HG02763 (cell line): ENCODE data around the gene INSYN1.

Experiments
- ATAC-seq: cut with Tn5 transposase; IDR thresholded peaks from one replicate; pipeline ENCODE4 v1.9.1; 2021; ENCODE audit warnings: mild to moderate bottlenecking, moderate library complexity; ENCODE audit not compliant: unreplicated experiment

The INSYN1 gene

GRCh38 chr15:73779974-73780373 is 26.8 kb upstream of the INSYN1 start:
- no peak for ATAC-seq

GRCh38 chr15:73777741-73778140 is 24.6 kb upstream of the INSYN1 start:
- no peak for ATAC-seq

GRCh38 chr15:73773428-73773827 is 20.3 kb upstream of the INSYN1 start:
- no peak for ATAC-seq

DNA sequence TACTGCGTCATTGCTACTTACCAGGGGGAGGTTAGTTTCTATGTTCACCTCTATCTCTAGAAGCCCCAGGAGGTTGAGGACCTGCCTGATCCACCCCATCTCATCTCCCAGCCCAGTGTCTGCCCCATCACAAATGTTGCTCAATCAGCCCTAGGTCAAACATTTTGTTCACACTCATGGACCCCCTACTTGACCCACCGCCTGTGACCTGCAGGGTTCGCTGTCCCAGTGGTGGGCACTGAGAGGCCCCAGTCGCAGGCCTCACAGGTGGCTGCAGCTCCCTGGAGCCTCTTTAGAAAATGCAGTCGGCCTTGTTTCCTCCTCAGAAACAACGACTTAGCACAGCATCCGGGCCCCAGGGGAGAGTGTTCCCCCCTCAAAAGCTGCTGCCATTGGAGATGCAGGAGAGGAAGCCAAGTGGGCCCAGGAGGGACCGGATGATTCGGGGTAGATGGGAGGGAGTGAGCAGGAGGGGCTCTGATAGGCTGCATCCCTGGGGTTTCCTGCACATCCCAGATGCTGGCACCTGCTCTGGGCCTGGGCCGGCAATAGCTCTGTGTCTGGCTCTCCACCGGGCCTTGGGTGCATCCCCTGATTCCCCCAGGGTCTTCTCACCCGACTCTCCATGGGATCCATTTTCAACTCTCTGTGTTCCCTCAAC is 18.4 kb upstream of the INSYN1 start:
- no peak for ATAC-seq

GRCh38 chr15:73770050-73770449 is 16.9 kb upstream of the INSYN1 start:
- ATAC-seq: no peak

DNA sequence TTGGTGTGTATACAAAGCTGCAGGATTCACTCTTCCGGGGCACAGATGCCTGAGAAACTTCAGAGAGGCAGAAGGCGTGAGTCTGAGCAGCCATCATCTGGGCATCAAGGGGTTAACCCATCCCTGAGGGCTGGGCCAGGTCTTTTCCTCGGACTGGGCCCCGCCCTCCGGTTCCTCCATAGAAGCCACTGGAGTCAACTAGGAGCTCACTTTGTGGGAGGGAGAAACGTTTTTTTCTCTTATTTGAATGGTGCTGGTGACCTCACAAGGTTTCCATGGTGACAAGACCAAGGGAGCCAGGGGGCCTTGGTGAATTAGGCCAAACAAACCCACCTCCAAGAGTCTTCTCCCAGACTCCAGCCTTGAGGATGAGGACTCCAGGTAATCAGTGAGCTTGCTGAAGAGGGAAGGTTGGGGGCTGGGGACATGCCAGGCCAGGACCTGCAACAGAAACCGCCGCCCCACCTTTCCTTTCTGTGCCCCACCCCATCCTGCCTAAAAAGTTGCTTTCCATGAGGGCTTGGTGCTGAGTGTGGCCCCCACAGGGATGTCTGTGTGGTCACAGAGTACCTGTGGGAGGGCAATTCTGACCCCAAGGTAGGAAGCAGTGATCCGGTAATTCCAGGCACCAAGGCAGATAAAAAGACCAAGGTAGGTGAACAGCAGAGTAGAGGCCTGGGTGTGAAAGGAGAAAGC is 14.8 kb upstream of the INSYN1 start:
- ATAC-seq: no peak

- ATAC-seq: no peak
Observed at GRCh38 chr15:73766598-73766997, 13.4 kb upstream of the INSYN1 start.

GRCh38 chr15:73765778-73766177 is 12.6 kb upstream of the INSYN1 start:
- ATAC-seq: no peak

DNA sequence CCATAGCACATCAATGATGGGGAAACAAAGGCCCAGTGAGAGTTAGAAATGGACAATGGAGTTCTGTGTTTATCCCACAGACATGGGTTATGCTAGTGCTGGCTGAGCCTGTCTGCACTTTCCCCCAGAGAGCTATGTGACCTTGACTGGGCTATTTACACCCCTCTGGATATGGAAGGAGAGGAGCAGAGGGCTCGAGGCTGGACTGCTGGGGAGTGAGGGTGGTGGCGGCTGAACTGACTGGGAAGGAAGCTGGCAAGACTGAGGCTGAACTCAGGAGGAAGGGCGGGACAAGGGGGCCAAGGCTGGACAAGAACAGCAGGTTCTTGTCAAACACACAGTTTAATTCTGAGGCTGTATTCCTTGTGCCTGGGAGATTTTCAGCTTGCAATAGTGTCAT is 10.8 kb upstream of the INSYN1 start:
- no peak for ATAC-seq

DNA sequence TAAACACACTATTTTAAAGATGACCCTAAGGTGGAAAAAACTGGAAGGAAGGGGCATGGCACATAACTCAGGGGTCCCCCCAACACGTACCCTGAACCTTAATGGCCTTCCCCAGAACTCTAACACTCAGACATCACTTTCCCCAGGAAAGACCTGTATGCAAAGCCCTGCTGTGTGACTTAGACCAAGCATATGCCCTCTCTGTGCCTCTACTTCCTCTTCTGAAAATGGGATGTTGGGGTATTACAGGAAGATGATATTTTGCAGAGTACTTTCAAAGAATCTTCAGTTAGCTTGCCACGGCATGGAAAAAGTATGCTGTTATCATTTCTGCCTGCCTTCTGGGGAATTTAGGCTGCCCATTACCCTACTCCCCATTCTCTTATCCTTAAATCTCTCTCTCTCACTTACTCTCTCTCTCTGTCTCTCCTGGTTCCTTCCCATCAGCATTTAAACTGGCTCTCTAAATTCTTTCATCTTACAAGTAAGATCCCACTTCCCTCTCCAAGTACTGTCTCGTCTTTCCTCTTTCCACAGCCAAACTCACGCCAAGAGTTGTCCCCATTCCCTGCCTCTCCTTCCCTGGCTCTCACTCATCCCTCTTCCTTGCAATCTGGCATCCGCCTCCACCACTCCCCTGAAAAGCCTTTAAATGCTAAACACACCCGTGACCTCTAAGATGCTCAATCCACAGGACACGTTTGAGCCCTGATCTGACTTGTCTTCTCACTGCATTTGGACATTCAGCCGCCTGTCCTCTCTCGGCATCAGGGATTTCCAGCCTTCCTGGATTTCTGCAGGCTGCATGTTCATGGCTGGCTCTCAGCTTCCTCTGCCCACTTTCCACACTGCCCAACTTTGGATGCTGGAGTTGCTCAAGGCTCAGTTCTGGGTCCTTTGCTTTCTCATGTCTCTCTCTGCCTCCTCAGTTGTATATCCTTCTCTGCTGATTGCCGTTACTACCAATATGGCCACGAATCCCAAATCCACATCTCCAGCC is 7.5 kb upstream of the INSYN1 start:
- ATAC-seq: no peak

GRCh38 chr15:73758461-73758860 is 5.3 kb upstream of the INSYN1 start:
- ATAC-seq: no peak

DNA sequence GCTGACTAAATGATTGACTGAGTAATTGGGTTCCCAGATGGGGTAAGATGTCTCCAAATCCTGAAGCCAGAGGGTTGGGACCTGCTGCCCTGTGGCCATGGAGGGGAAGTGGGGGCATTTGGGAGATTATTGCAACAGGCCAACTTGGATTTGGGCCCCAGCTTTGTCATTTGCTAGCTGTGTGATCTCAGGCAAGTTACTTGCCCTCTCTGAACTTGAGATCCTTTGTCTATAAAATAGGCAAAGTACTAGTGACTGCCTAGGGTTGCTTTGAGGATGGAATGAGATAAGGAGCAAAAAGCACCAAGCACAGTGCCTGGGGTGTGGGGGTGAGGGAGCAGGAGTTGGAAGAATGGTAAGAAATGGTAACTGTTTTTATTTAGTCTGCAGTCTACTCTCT is 4.4 kb upstream of the INSYN1 start:
- no peak for ATAC-seq

DNA sequence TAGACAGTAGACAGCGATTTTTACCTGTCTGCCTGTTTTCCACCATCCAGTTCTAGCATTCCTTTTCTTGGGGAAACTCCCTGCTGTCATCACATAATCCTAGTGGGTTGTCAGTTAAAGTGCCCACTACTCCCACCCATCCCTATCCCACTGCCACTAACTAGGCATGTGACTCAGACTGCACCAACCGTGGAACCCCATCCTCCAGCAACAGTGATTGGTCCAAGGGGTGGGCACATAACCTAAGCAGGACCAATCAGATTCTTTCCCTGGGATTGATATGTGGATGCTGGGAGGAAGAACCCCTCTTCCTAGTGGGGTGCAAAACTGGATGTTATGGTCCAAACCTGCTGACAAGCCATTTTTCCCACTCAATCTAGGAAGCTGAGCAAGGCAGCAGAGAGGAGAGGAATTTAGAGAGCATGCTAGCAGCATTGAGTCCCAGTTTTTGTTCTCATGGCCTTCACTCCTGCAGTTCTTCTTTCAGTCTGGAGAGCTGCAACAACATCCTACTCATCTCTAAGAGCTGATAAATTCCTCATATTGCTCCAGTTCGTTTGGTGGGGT is 3.9 kb upstream of the INSYN1 start:
- no peak for ATAC-seq

DNA sequence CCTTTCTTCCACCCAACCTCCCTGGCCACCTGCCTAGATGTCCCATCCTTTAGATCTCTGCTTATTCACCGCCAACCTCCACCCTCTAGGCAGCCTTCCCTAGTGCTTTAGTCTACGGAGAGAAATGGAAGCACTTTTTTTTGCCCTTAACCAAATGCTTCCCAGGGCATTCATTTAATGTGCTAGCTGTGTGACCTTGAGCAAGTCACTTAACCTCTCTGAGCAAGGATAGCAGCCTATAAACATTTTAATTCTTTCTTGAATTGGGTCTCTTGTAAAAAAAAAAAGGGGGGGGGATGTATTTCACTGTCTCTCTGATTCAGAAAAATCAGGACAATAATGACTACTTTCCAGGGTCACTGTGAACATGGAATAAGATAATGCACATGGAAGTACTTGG is 3.2 kb upstream of the INSYN1 start:
- ATAC-seq: no peak

GRCh38 chr15:73755946-73756345 is 2.8 kb upstream of the INSYN1 start:
- no peak for ATAC-seq

- ATAC-seq: no peak
Observed at GRCh38 chr15:73755481-73755880, 2.3 kb upstream of the INSYN1 start.

DNA sequence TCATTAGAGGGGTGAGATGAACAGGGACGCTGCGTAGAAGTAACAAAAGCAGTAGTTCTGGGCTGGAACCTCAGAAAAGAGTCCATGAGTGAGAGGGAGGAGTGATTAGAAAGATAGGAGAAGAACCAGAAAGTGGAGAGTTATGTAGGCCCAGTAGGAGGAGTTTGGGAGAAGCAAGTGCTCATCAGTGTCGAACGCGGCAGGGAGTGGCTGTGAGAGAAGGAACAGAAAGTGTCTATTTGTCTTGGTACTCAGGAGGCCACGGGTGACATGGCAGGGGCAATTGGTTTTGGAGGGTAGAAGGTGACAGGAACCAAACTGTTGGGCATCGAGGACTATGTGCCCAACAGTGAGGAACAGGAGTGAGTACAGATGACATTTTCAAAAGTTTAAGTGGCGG is 1.3 kb upstream of the INSYN1 start:
- no peak for ATAC-seq

DNA sequence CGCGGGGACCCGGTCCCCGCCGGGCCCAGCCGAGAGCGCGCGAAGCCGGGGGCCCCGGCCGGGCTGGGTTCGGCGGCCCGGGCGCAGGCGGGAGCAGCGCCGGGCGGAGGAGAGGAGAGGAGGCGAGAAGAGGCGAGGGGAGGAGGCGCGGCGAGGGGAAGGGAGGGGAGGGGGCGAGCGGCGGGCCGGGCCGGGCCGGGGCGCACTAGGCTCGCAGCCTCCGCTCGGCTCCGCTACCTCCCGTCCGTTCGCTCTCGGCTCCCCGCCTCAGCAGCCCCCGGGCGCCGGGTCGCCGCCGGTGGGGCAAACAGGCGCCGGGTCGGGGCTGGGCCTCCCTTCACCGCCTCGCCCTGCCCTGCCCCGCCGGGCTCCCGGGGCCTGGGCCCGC is 351 bp downstream of the INSYN1 start:
- no peak for ATAC-seq

- no peak for ATAC-seq
Observed at GRCh38 chr15:73751899-73752805, 999 bp downstream of the INSYN1 start.

DNA sequence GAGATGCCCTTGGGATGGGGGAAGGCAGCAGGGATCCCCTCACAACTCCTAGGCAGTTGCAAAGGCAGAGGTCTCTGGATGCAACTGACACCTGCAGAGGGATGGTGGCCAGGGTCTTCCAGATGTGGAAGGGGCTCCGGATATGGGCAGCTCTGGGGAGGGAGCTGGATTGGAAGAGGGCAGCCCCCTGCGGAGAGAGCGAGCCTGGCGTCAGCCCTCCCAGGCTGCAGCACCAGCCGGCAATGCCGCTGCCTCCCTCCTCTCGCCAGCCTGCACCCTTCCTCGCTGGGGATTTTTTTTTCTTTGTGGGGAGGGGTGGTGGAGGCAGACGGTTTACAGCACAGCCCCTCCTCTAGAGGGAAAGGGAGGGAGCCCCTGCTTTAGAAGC is 1.6 kb downstream of the INSYN1 start:
- ATAC-seq: no peak
